ENCODE data around the gene DLG3. TPM values are rescaled to one million over a fixed set of nuclear protein-coding genes. Genes with fewer than 3 reads are reported as not detected.

DLG3 gene
- total and polyA plus RNA-seq, 4 donors: 0.57 to 6.5 (median 1.7) TPM

DNA sequence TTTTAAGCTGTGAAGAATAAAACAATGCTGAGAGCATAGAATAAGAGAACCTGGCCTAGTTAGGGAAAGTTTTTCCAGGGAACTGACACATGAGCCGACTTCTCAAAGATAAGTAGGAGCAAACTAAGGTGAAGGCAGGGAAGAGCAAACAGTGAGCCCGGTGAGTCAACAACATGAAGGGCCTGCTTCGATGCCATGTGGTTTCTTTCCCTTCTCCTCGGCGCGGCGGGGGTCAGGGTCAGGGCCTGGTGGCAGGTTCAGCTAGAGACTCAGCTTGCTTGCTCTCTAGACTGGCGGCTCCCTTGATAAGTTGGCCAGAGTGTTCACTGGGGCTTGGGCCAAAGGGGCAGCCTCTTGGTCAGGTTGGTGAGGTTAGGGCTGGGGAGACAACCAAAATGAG is 81.1 kb downstream of the DLG3 start:
- H3K27ac ChIP-seq (ENCODE audit: low read depth in 1 of 2, low read length in 2 of 2): no peak overlapping the region
- H3K27me3 ChIP-seq (ENCODE audit: control insufficient read depth in 4 of 4, insufficient read depth in 4 of 4, low read length in 3 of 4): peaks cover 0 to under 1% (median 0%) of the 10 kb centered on the region in 4 donors
- DNase-seq (ENCODE audit: low spot score): no peak
- no peak overlapping the region for H3K4me3 ChIP-seq (ENCODE audit: low read depth in 1 of 3, low read length in 3 of 3)
- no peaks in the 10 kb centered on the region for H3K4me1 ChIP-seq (ENCODE audit: control insufficient read depth in 4 of 4, insufficient read depth in 4 of 4, low read length in 3 of 4)
- H3K9ac ChIP-seq (ENCODE audit: low read depth in 1 of 2, low read length in 2 of 2): no peak overlapping the region
- H3K9me3 ChIP-seq (ENCODE audit: control insufficient read depth in 4 of 4, low read length in 3 of 4): no peaks in the 10 kb centered on the region
- TF ChIP-seq SP1 (IDR thresholded peaks at IDR 0.05) (no peak), JUND (IDR thresholded peaks at IDR 0.05) (no peak), TAF1 (conservative IDR thresholded peaks at IDR 0.05) (no peak), HNF4A (conservative IDR thresholded peaks at IDR 0.05) (no peak), FOXA2 (IDR thresholded peaks at IDR 0.05) (no peak), YY1 (IDR thresholded peaks at IDR 0.05) (no peak), NR2F2 (IDR thresholded peaks at IDR 0.05) (no peak), RAD21 (IDR thresholded peaks at IDR 0.05) (no peak), HNF4G (IDR thresholded peaks at IDR 0.05) (no peak), RXRA (IDR thresholded peaks at IDR 0.05) (no peak), EGR1 (IDR thresholded peaks at IDR 0.05; ENCODE audit: low read depth in 2 of 2) (no peak), FOXA1 (IDR thresholded peaks at IDR 0.05) (no peak)
- TF ChIP-seq, protein P1, sequence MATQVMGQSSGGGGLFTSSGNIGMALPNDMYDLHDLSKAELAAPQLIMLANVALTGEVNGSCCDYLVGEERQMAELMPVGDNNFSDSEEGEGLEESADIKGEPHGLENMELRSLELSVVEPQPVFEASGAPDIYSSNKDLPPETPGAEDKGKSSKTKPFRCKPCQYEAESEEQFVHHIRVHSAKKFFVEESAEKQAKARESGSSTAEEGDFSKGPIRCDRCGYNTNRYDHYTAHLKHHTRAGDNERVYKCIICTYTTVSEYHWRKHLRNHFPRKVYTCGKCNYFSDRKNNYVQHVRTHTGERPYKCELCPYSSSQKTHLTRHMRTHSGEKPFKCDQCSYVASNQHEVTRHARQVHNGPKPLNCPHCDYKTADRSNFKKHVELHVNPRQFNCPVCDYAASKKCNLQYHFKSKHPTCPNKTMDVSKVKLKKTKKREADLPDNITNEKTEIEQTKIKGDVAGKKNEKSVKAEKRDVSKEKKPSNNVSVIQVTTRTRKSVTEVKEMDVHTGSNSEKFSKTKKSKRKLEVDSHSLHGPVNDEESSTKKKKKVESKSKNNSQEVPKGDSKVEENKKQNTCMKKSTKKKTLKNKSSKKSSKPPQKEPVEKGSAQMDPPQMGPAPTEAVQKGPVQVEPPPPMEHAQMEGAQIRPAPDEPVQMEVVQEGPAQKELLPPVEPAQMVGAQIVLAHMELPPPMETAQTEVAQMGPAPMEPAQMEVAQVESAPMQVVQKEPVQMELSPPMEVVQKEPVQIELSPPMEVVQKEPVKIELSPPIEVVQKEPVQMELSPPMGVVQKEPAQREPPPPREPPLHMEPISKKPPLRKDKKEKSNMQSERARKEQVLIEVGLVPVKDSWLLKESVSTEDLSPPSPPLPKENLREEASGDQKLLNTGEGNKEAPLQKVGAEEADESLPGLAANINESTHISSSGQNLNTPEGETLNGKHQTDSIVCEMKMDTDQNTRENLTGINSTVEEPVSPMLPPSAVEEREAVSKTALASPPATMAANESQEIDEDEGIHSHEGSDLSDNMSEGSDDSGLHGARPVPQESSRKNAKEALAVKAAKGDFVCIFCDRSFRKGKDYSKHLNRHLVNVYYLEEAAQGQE (IDR thresholded peaks at IDR 0.05): no peak
- TF ChIP-seq, protein P2, sequence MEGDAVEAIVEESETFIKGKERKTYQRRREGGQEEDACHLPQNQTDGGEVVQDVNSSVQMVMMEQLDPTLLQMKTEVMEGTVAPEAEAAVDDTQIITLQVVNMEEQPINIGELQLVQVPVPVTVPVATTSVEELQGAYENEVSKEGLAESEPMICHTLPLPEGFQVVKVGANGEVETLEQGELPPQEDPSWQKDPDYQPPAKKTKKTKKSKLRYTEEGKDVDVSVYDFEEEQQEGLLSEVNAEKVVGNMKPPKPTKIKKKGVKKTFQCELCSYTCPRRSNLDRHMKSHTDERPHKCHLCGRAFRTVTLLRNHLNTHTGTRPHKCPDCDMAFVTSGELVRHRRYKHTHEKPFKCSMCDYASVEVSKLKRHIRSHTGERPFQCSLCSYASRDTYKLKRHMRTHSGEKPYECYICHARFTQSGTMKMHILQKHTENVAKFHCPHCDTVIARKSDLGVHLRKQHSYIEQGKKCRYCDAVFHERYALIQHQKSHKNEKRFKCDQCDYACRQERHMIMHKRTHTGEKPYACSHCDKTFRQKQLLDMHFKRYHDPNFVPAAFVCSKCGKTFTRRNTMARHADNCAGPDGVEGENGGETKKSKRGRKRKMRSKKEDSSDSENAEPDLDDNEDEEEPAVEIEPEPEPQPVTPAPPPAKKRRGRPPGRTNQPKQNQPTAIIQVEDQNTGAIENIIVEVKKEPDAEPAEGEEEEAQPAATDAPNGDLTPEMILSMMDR (IDR thresholded peaks at IDR 0.05; ENCODE audit: low read depth, low read length, missing input control): no peak
- TF ChIP-seq, protein P3, sequence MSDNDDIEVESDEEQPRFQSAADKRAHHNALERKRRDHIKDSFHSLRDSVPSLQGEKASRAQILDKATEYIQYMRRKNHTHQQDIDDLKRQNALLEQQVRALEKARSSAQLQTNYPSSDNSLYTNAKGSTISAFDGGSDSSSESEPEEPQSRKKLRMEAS (IDR thresholded peaks at IDR 0.05): no peak
- TF ChIP-seq, protein P4, sequence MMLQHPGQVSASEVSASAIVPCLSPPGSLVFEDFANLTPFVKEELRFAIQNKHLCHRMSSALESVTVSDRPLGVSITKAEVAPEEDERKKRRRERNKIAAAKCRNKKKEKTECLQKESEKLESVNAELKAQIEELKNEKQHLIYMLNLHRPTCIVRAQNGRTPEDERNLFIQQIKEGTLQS (IDR thresholded peaks at IDR 0.05): no peak
- TF ChIP-seq, protein P5, sequence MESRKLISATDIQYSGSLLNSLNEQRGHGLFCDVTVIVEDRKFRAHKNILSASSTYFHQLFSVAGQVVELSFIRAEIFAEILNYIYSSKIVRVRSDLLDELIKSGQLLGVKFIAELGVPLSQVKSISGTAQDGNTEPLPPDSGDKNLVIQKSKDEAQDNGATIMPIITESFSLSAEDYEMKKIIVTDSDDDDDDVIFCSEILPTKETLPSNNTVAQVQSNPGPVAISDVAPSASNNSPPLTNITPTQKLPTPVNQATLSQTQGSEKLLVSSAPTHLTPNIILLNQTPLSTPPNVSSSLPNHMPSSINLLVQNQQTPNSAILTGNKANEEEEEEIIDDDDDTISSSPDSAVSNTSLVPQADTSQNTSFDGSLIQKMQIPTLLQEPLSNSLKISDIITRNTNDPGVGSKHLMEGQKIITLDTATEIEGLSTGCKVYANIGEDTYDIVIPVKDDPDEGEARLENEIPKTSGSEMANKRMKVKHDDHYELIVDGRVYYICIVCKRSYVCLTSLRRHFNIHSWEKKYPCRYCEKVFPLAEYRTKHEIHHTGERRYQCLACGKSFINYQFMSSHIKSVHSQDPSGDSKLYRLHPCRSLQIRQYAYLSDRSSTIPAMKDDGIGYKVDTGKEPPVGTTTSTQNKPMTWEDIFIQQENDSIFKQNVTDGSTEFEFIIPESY (IDR thresholded peaks at IDR 0.05): no peak
- 40% methylated on average over 8 of the region's 8 CpGs for WGBS
- no peaks in the 10 kb centered on the region for H3K36me3 ChIP-seq (ENCODE audit: control insufficient read depth in 4 of 4, insufficient read depth in 3 of 4, low read depth in 1 of 4, low read length in 3 of 4)

DNA sequence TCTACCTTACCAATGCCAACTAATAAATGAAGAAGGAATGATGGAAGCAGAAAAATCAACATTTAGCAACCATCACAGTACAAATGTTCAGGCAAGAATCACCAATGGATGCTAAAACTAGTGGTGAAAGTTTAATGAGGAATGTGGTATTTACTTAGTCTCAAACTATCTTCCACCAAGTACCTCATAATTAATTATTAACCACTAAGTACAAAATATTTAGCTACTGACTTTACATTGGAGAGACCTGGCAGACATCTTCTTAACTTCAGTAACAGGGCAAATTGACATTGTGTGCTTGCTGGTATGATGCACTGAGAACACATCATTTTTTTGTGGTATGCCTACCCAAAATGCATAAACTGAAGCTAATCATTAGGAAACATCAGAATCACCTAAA is 82.4 kb downstream of the DLG3 start:
- Histone ChIP-seq H3K27me3 (ENCODE audit: control insufficient read depth in 4 of 4, insufficient read depth in 4 of 4, low read length in 3 of 4) (peaks cover 0 to 5% (median 0%) of the 10 kb centered on the region in 4 donors), H3K36me3 (ENCODE audit: control insufficient read depth in 4 of 4, insufficient read depth in 3 of 4, low read depth in 1 of 4, low read length in 3 of 4) (no peaks in the 10 kb centered on the region), H3K4me3 (ENCODE audit: low read depth in 1 of 3, low read length in 3 of 3) (no peak overlapping the region), H3K27ac (ENCODE audit: low read depth in 1 of 2, low read length in 2 of 2) (no peak overlapping the region), H3K4me1 (ENCODE audit: control insufficient read depth in 4 of 4, insufficient read depth in 4 of 4, low read length in 3 of 4) (no peaks in the 10 kb centered on the region), H3K9me3 (ENCODE audit: control insufficient read depth in 4 of 4, low read length in 3 of 4) (no peaks in the 10 kb centered on the region), H3K9ac (ENCODE audit: low read depth in 1 of 2, low read length in 2 of 2) (no peak overlapping the region)
- no peak for DNase-seq (ENCODE audit: low spot score)
- TF ChIP-seq RAD21 (IDR thresholded peaks at IDR 0.05): no peak
